Gastrocnemius medialis (tissue), 4 donors: Measurements from ENCODE around the gene SAMD3.

ENCODE experiments used
- POLR2A ChIP-seq, 2 donors: fragments of 450-650 bp; IDR thresholded peaks; one replicate each; pipeline ENCODE4 v1.6.1; 2017; ENCODE audit warnings: antibody characterized with exemption in 2 of 2, mild to moderate bottlenecking in 2 of 2, moderate library complexity in 2 of 2
- TF ChIP-seq, protein P1 (sequence below), 5 experiments: fragments of 450-650 bp in 3 of 5; fragments of 200-600 bp in 2 of 5; sonication (generic) in 2 of 5; IDR thresholded peaks in 4 of 5; conservative IDR thresholded peaks in 1 of 5; 1 replicate in 4 of 5; 2 replicates in 1 of 5; pipeline ENCODE4 v1.5.1; 2016 to 2019; ENCODE audit warnings: antibody characterized with exemption in 5 of 5, mild to moderate bottlenecking in 3 of 5, moderate library complexity in 3 of 5

DNA sequence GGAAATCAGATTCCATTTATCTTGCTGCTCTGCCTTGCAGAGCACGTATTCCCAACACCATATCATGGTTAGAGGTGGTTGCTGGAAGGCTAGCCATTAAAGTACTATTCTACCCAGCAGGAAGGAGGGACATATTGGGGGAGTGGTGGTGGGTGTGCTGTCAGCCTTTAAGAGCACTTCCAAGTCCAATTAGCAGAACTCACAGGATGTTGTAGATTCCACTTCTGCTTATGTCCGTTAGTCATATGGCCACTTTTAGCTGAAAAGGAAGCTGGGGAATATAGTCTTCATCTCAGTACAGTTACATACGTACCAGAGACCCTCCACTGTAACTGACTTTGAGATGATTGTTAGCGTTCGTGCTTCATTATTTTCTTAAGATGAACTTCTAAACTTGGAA, 94.4 kb downstream of the SAMD3 start:
- TF ChIP-seq, protein P1, sequence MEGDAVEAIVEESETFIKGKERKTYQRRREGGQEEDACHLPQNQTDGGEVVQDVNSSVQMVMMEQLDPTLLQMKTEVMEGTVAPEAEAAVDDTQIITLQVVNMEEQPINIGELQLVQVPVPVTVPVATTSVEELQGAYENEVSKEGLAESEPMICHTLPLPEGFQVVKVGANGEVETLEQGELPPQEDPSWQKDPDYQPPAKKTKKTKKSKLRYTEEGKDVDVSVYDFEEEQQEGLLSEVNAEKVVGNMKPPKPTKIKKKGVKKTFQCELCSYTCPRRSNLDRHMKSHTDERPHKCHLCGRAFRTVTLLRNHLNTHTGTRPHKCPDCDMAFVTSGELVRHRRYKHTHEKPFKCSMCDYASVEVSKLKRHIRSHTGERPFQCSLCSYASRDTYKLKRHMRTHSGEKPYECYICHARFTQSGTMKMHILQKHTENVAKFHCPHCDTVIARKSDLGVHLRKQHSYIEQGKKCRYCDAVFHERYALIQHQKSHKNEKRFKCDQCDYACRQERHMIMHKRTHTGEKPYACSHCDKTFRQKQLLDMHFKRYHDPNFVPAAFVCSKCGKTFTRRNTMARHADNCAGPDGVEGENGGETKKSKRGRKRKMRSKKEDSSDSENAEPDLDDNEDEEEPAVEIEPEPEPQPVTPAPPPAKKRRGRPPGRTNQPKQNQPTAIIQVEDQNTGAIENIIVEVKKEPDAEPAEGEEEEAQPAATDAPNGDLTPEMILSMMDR (IDR thresholded peaks at IDR 0.05 in 4 of 5, conservative IDR thresholded peaks at IDR 0.05 in 1 of 5) = no peak
- no peak for TF ChIP-seq POLR2A (IDR thresholded peaks at IDR 0.05)
